ENCODE data around the gene CACNA2D3. TPM values are rescaled to one million over a fixed set of nuclear protein-coding genes. Genes with fewer than 3 reads are reported as not detected.

Gene CACNA2D3
- total and polyA plus RNA-seq, 7 donors = 2.7 to 13.5 (median 9.0) TPM

GRCh38 chr3:54831112-54831511 lies 708.8 kb downstream of the CACNA2D3 start:
- Histone ChIP-seq H3K36me3 (ENCODE audit: insufficient read depth in 1 of 2, low read depth in 1 of 2) (no peaks in the 10 kb centered on the region), H3K27ac (no peak overlapping the region), H3K4me3 (no peak overlapping the region), H3K9me3 (peaks cover 9% of the 10 kb centered on the region), H3K27me3 (ENCODE audit: insufficient read depth in 3 of 3, low read length in 2 of 3) (no peaks in the 10 kb centered on the region), H3K4me1 (no peaks in the 10 kb centered on the region)
- intact Hi-C loops (cut with DNase I) = no loop called here
- no peak for DNase-seq
- TF ChIP-seq, protein P1, sequence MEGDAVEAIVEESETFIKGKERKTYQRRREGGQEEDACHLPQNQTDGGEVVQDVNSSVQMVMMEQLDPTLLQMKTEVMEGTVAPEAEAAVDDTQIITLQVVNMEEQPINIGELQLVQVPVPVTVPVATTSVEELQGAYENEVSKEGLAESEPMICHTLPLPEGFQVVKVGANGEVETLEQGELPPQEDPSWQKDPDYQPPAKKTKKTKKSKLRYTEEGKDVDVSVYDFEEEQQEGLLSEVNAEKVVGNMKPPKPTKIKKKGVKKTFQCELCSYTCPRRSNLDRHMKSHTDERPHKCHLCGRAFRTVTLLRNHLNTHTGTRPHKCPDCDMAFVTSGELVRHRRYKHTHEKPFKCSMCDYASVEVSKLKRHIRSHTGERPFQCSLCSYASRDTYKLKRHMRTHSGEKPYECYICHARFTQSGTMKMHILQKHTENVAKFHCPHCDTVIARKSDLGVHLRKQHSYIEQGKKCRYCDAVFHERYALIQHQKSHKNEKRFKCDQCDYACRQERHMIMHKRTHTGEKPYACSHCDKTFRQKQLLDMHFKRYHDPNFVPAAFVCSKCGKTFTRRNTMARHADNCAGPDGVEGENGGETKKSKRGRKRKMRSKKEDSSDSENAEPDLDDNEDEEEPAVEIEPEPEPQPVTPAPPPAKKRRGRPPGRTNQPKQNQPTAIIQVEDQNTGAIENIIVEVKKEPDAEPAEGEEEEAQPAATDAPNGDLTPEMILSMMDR (IDR thresholded peaks at IDR 0.05) = no peak
- ATAC-seq = no peak
- WGBS, 3 donors = 32 to 61% (median 34%) methylated on average over 2 of the region's 2 CpGs

GRCh38 chr3:54832876-54833275 lies 710.5 kb downstream of the CACNA2D3 start:
- TF ChIP-seq, protein P1 (IDR thresholded peaks at IDR 0.05) = no peak
- 57 to 62% (median 60%) methylated on average over 1 of the region's 1 CpG for WGBS, 3 donors
- no peak for ATAC-seq
- Histone ChIP-seq H3K36me3 (ENCODE audit: insufficient read depth in 1 of 2, low read depth in 1 of 2) (no peaks in the 10 kb centered on the region), H3K27ac (no peak overlapping the region), H3K4me1 (no peaks in the 10 kb centered on the region), H3K4me3 (no peak overlapping the region), H3K9me3 (peaks cover 9% of the 10 kb centered on the region), H3K27me3 (ENCODE audit: insufficient read depth in 3 of 3, low read length in 2 of 3) (no peaks in the 10 kb centered on the region)
- DNase-seq = no peak
- intact Hi-C loops (cut with DNase I) = no loop called here

DNA sequence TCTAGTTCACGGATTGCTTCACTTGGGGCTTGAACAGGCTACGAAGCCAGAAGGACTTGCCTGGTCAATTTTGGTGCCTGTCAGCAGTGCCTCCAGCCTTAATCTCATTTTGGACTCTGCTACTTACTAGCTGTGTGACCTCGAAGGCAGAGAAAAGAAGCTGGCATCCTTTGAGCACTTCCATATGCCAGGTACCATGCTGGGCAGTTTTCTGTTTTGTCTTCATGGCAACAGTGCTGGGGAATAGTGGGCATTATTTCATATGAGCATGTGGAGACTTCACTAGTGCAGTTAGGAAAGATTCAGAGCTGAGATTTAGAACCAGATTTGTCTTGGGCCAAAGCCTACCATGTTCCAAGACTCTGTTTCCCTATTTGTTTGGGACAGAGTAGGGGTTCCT lies 713.3 kb downstream of the CACNA2D3 start:
- Histone ChIP-seq H3K4me1 (no peaks in the 10 kb centered on the region), H3K27me3 (ENCODE audit: insufficient read depth in 3 of 3, low read length in 2 of 3) (no peaks in the 10 kb centered on the region), H3K27ac (no peak overlapping the region), H3K36me3 (ENCODE audit: insufficient read depth in 1 of 2, low read depth in 1 of 2) (no peaks in the 10 kb centered on the region), H3K4me3 (no peak overlapping the region), H3K9me3 (peaks cover 1% of the 10 kb centered on the region)
- DNase-seq = no peak
- TF ChIP-seq, protein P1 (IDR thresholded peaks at IDR 0.05) = no peak
- WGBS, 3 donors = 34 to 49% (median 48%) methylated on average over 3 of the region's 3 CpGs
- ATAC-seq = no peak
- intact Hi-C loops (cut with DNase I) = no loop called here

GRCh38 chr3:54836871-54837270 lies 714.5 kb downstream of the CACNA2D3 start:
- ATAC-seq (no peak), DNase-seq (no peak)
- Histone ChIP-seq H3K9me3 (no peaks in the 10 kb centered on the region), H3K4me1 (no peaks in the 10 kb centered on the region), H3K27me3 (ENCODE audit: insufficient read depth in 3 of 3, low read length in 2 of 3) (no peaks in the 10 kb centered on the region), H3K4me3 (no peak overlapping the region), H3K36me3 (ENCODE audit: insufficient read depth in 1 of 2, low read depth in 1 of 2) (no peaks in the 10 kb centered on the region), H3K27ac (no peak overlapping the region)
- WGBS, 3 donors = 56 to 66% (median 64%) methylated on average over 8 of the region's 8 CpGs
- intact Hi-C loops (cut with DNase I) = no loop called here
- TF ChIP-seq, protein P1 (IDR thresholded peaks at IDR 0.05) = no peak

- no peak for DNase-seq
- no peaks in the 10 kb centered on the region for H3K4me1 ChIP-seq
- H3K9me3 ChIP-seq = no peaks in the 10 kb centered on the region
- H3K4me3 ChIP-seq = no peak overlapping the region
- no peaks in the 10 kb centered on the region for H3K36me3 ChIP-seq (ENCODE audit: insufficient read depth in 1 of 2, low read depth in 1 of 2)
- no peaks in the 10 kb centered on the region for H3K27me3 ChIP-seq (ENCODE audit: insufficient read depth in 3 of 3, low read length in 2 of 3)
- ATAC-seq = no peak
- TF ChIP-seq, protein P1 (IDR thresholded peaks at IDR 0.05) = no peak
- 63 to 76% (median 71%) methylated on average over 2 of the region's 2 CpGs for WGBS, 3 donors
- H3K27ac ChIP-seq = no peak overlapping the region
- intact Hi-C loops (cut with DNase I) = no loop called here
Observed at GRCh38 chr3:54837964-54838363, 715.6 kb downstream of the CACNA2D3 start.

Measured in psoas muscle (tissue), 8 donors.